OCI-LY7 (cell line): ENCODE results near the gene PBX2. TPM values are rescaled to one million over a fixed set of nuclear protein-coding genes. Genes with fewer than 3 reads are reported as not detected.

Experiments used
- BruUV-seq: library from RNA; stranded (reverse); fragments of 400-500 nt; replicated peaks from 2 replicates; lab custom pipeline; 2021; lab: Mats Ljungman, UMichigan
- CTCF ChIA-PET: fragments of 300-600 bp; sonication (Branson Sonifier 250); formaldehyde crosslinking; loops from one replicate; lab custom pipeline; 2022; ENCODE audit warnings: antibody characterized with exemption; ENCODE audit not compliant: unreplicated experiment; lab: Charles Lee
- POLR2A ChIA-PET: fragments of 300-600 bp; sonication (Branson Sonifier 250); formaldehyde crosslinking; loops from one replicate; lab custom pipeline; 2022; ENCODE audit warnings: antibody characterized with exemption; lab: Charles Lee
- DNase-seq: peaks from one replicate; pipeline ENCODE4 v3.0.0-alpha.2; 2015; ENCODE audit warnings: low spot score
- H2AFZ ChIP-seq: fragments of 200-600 bp; sonication (generic), shearing (Covaris generic); 2 replicates; pipeline ENCODE4 v1.6.1; 2014; ENCODE audit warnings: mild to moderate bottlenecking, antibody characterized with exemption, low read length, moderate library complexity
- H3K27ac ChIP-seq: fragments of 200-600 bp; sonication (generic); 2 replicates; pipeline ENCODE4 v1.5.1; 2014; ENCODE audit warnings: mixed run types, low read depth, mild to moderate bottlenecking, moderate library complexity, low read length, inconsistent platforms; ENCODE audit not compliant: poor library complexity, severe bottlenecking
- H3K36me3 ChIP-seq: fragments of 200-600 bp; sonication (generic); 2 replicates; pipeline ENCODE4 v1.6.1; 2014; ENCODE audit warnings: mild to moderate bottlenecking, antibody characterized with exemption, low read length, moderate library complexity, mixed read lengths; ENCODE audit not compliant: insufficient read depth
- H3K4me1 ChIP-seq: fragments of 200-600 bp; sonication (generic); 2 replicates; pipeline ENCODE4 v1.5.1; 2014; ENCODE audit warnings: mild to moderate bottlenecking, low read length; ENCODE audit not compliant: insufficient read depth, poor library complexity, severe bottlenecking
- H3K4me2 ChIP-seq: fragments of 200-600 bp; sonication (generic); 2 replicates; pipeline ENCODE4 v1.6.1; 2014; ENCODE audit warnings: mild to moderate bottlenecking, low read length
- H3K4me3 ChIP-seq: fragments of 200-600 bp; sonication (generic); 2 replicates; pipeline ENCODE4 v1.5.1; 2014; ENCODE audit warnings: mild to moderate bottlenecking, low read depth, low read length; ENCODE audit not compliant: poor library complexity, severe bottlenecking
- H3K79me2 ChIP-seq: fragments of 200-600 bp; sonication (generic); 2 replicates; pipeline ENCODE4 v1.6.1; 2016; ENCODE audit warnings: low read depth, mild to moderate bottlenecking, low read length, moderate library complexity, mixed read lengths; ENCODE audit not compliant: insufficient read depth
- H3K9me2 ChIP-seq: fragments of 200-600 bp; sonication (generic); 2 replicates; pipeline ENCODE4 v1.6.1; 2016; ENCODE audit warnings: mild to moderate bottlenecking, low read length, mixed read lengths; ENCODE audit not compliant: insufficient read depth
- H3K9me3 ChIP-seq: fragments of 200-600 bp; sonication (generic); 2 replicates; pipeline ENCODE4 v1.6.1; 2014; ENCODE audit warnings: mild to moderate bottlenecking, mixed run types, low read length, mixed read lengths
- H4K20me1 ChIP-seq: fragments of 200-600 bp; sonication (generic); 2 replicates; pipeline ENCODE4 v1.6.1; 2014; ENCODE audit warnings: mild to moderate bottlenecking, antibody characterized with exemption, low read length, moderate library complexity, mixed read lengths; ENCODE audit not compliant: insufficient read depth
- CTCF ChIP-seq: fragments of 200-600 bp; sonication (generic); conservative IDR thresholded peaks from 2 replicates; pipeline ENCODE4 v1.5.1; 2014; ENCODE audit warnings: mild to moderate bottlenecking, antibody characterized with exemption, low read length, moderate library complexity, mixed read lengths
- EZH2phosphoT487 ChIP-seq: fragments of 200-600 bp; sonication (generic); IDR thresholded peaks from 2 replicates; pipeline ENCODE4 v1.6.1; 2018; ENCODE audit warnings: low read depth, borderline replicate concordance, mild to moderate bottlenecking, mixed run types, antibody characterized with exemption, low read length, moderate library complexity, mixed read lengths
- intact Hi-C: fragments of 100-400 bp; cut with micrococcal nuclease; formaldehyde crosslinking; loops from one replicate; pipeline ENCODE4 v1.10.0; 2022; ENCODE audit not compliant: unreplicated experiment
- total RNA-seq, 2 experiments: library from RNA; depleted of rRNA in 1 of 2; stranded (reverse); fragments of >200 nt in 1 of 2; shearing (Covaris generic) in 1 of 2; gene quantifications; 2 replicates each; pipeline ENCODE4 v1.2.3, GENCODE V29; 2014 to 2022

The PBX2 gene
- total RNA-seq, 2 experiments from 2014 or later: 23.1 to 80.5 TPM

DNA sequence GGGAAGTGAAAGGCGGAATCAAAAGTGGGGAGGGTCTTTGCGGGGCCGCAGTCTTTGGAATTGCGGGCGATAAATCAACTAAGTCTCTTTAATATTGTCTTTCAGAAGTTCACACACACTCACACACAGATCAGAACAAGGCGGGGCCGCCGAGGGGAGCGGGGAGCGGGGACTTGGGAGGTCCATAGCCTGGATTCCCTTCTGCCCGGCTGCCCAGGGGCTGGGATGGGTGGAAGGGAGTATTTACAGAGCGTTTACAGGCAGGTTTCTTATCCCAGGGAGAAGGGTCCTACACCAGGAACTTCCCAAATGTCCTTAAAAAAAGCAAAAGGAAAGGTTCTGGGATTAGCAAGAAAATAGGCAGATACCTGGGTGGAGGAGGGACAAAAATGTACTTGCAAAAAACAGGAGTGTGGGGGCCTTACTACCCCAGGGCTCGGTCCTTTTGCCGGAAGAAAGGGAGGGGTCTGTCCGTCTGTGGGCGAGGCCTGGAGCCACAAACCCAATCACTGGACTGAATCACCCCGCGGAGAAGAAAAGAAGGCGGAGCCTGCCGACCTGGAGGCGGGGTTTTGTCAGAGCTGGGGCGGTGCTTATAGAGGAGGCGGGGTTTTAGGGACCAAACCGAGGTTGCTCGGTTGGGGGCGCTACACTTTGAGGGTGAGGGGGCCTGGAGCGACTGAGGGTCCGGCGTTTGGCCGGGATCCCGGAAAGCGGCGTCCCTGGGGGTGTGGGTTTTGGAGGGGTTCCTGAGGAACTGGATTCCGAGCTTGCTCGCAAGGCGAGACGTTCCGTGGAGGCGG, 41.5 kb downstream of the PBX2 start:
- H3K36me3 ChIP-seq: no peaks in the 10 kb centered on the region
- no peak overlapping the region for H3K27ac ChIP-seq
- TF ChIP-seq CTCF (0 out of 2 replicates have a peak, but pooled peaks have one; percentile 15), EZH2phosphoT487 (no peak)
- intact Hi-C loops: no loop called here
- no TSS peak for BruUV-seq
- DNase-seq: no peak
- ChIA-PET CTCF (no interaction called here), POLR2A (no interaction called here)
- H3K9me3 ChIP-seq: no peaks in the 10 kb centered on the region
- H3K4me3 ChIP-seq: no peak overlapping the region
- H4K20me1 ChIP-seq: no peaks in the 10 kb centered on the region
- no peak overlapping the region for H3K4me2 ChIP-seq
- H3K4me1 ChIP-seq: peaks cover 9% of the 10 kb centered on the region
- H3K9me2 ChIP-seq: no peaks in the 10 kb centered on the region
- no peaks in the 10 kb centered on the region for H3K79me2 ChIP-seq
- no peak overlapping the region for H2AFZ ChIP-seq

DNA sequence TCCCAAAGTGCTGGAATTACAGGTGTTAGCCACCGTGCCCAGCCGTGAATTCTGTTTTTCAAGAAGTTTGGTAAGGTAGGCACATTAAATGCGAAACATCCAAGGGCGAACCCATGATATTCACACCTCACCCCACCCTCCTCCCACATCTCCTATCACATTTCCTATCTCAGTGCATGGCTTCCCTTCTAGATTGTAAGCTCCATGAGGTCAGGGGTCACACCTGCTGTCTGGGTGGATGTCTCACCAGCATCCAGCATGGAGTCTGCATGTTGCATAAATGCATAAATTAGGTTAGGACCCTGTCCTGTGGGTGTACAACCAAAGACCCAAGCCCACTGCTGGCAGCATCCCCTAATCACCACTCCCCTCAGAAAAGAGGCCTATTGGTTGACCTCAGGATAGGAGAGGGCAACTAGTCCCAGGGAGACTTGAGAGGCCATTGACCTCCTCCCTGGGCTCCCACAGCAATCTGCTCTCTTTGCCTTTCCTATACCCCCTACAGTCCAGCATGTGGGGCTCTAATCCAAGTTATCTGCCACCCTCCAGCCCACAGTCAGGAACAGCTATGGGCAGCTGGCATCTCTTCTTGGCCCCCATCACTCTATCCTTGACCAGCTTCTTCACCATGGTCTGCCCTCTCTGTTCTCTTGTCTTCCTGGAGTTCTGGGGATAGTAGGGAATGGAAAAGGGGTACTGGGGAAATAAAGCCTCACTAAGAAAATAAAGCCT, 42.4 kb downstream of the PBX2 start:
- ChIA-PET CTCF (no interaction called here), POLR2A (interaction anchor here (0.5 kb wide), 1 partner anchor 13 kb away, joined by 3 read pairs; no protein-coding TSS in a partner anchor)
- no peaks in the 10 kb centered on the region for H3K79me2 ChIP-seq
- no peaks in the 10 kb centered on the region for H3K9me3 ChIP-seq
- no peak for DNase-seq
- no peak overlapping the region for H3K4me2 ChIP-seq
- intact Hi-C loops: no loop called here
- no peak overlapping the region for H2AFZ ChIP-seq
- H3K9me2 ChIP-seq: no peaks in the 10 kb centered on the region
- no peaks in the 10 kb centered on the region for H3K36me3 ChIP-seq
- H3K27ac ChIP-seq: no peak overlapping the region
- no peak for TF ChIP-seq EZH2phosphoT487
- no peak for TF ChIP-seq CTCF
- no peaks in the 10 kb centered on the region for H4K20me1 ChIP-seq
- H3K4me1 ChIP-seq: peaks cover under 1% of the 10 kb centered on the region
- BruUV-seq: no TSS peak
- no peak overlapping the region for H3K4me3 ChIP-seq

DNA sequence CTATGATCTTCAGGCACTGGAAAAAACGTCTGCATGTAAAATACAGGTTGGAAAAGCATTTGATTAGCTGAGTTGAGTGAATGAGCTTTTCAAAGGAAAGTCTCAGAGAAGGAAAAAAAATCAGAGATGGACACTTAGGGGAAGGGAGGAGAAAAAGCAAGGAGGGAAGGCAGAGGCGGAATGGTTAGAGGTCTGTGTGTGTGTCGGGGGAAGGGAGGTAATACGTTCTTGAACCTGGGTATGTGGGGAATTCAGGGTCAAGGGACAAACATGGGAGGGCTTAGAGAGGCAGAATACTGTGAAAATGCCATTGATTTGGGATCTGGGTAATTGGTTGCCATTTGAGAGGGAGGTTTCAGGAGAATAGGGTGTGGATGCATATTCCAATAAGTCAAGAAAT, 43.3 kb downstream of the PBX2 start:
- no peaks in the 10 kb centered on the region for H3K9me2 ChIP-seq
- no peaks in the 10 kb centered on the region for H3K4me1 ChIP-seq
- POLR2A ChIA-PET: no interaction called here
- no peak for TF ChIP-seq EZH2phosphoT487
- TF ChIP-seq CTCF: no peak
- H3K4me2 ChIP-seq: no peak overlapping the region
- H3K36me3 ChIP-seq: no peaks in the 10 kb centered on the region
- H3K4me3 ChIP-seq: no peak overlapping the region
- no peaks in the 10 kb centered on the region for H3K79me2 ChIP-seq
- no peaks in the 10 kb centered on the region for H3K9me3 ChIP-seq
- DNase-seq: no peak
- no peak overlapping the region for H2AFZ ChIP-seq
- H4K20me1 ChIP-seq: no peaks in the 10 kb centered on the region
- no TSS peak for BruUV-seq
- CTCF ChIA-PET: no interaction called here
- no peak overlapping the region for H3K27ac ChIP-seq
- intact Hi-C loops: no loop called here
